ENCODE results near the gene HBE1.
"Not testable (repeated sequence)": the region's sequence is repeated elsewhere in the genome, so short reads cannot be mapped to it uniquely, and the experiment has no call there.

DNA sequence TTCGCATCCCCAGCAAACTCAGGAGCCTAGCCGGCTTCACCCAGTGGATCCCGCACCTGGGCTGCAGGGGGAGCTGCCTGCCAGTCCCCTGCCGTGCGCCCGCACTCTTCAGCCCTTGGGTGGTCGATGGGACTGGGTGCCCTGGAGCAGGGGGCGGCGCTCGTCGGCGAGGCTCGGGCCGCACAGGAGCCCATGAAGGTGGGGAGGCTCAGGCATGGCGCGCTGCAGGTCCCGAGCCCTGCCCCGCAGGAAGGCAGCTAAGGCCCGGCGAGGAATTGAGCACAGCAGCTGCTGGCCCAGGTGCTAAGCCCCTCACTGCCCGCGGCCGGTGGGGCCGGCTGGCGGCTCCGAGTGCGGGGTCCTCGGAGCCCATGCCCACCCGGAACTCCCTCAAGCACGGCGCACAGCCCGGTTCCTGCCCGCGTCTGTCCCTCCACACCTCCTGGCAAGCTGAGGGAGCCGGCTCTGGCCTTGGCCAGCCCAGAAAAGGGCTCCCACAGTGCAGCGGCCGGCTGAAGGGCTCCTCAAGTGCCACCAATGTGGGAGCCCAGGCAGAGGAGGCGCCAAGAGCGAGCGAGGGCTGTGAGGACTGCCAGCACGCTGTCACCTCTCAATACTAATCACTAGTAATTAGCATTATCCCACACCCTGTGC lies 24.7 kb upstream of the HBE1 start:
- TF ChIP-seq, protein P1, sequence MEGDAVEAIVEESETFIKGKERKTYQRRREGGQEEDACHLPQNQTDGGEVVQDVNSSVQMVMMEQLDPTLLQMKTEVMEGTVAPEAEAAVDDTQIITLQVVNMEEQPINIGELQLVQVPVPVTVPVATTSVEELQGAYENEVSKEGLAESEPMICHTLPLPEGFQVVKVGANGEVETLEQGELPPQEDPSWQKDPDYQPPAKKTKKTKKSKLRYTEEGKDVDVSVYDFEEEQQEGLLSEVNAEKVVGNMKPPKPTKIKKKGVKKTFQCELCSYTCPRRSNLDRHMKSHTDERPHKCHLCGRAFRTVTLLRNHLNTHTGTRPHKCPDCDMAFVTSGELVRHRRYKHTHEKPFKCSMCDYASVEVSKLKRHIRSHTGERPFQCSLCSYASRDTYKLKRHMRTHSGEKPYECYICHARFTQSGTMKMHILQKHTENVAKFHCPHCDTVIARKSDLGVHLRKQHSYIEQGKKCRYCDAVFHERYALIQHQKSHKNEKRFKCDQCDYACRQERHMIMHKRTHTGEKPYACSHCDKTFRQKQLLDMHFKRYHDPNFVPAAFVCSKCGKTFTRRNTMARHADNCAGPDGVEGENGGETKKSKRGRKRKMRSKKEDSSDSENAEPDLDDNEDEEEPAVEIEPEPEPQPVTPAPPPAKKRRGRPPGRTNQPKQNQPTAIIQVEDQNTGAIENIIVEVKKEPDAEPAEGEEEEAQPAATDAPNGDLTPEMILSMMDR (IDR thresholded peaks at IDR 0.05): not testable (repeated sequence)
- not testable (repeated sequence) for TF ChIP-seq POLR2A (IDR thresholded peaks at IDR 0.05)

Measured in testis (tissue), 2 donors.